ENCODE data around the gene CFAP53. TPM values are rescaled to one million over a fixed set of nuclear protein-coding genes. Genes with fewer than 3 reads are reported as not detected.

The CFAP53 gene
- total RNA-seq, 2 donors from 2014 or later: 0.37 to 0.66 TPM

DNA sequence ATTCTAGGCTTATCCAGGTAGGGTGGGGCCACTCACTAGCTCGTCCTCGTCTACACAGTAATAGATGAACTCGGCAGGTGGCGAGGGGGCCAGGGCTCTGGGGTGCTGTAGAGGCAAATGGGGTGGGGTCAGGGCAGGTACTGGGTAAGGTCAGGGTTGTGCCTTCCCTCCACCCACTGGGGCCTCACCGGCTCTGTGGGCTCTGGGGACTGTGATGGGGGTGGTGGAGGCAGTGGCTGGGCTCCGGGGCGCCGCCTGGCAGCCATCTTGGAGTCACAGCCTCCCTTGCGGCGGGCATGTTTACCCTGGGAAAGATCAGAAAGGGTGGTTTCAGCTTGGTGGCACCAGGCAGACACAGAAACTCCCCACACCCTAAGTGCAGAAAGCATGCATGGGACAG is 8.6 kb upstream of the CFAP53 start:
- H3K4me1 ChIP-seq (ENCODE audit: control insufficient read depth, insufficient read depth, low read length): no peaks in the 10 kb centered on the region
- no peaks in the 10 kb centered on the region for H3K27me3 ChIP-seq (ENCODE audit: control insufficient read depth, insufficient read depth, low read length, poor library complexity, severe bottlenecking)
- H3K9me3 ChIP-seq (ENCODE audit: control insufficient read depth, low read length): peaks cover 10% of the 10 kb centered on the region
- 96% methylated on average over 8 of the region's 10 CpGs; no CpG with 5 or more reads in 1 of the 2 experiments for WGBS, 2 experiments (ENCODE audit: insufficient coverage in 1 of 2, insufficient read length in 1 of 2)
- H3K27ac ChIP-seq (ENCODE audit: low read depth, low read length): no peak overlapping the region
- Mint-ChIP-seq H3K4me3 (no peak overlapping the region), H3K4me1 (peaks cover 18% of the 10 kb centered on the region), H3K27me3 (ENCODE audit: insufficient read depth) (no peaks in the 10 kb centered on the region), H3K27ac (no peak overlapping the region), H3K9me3 (no peaks in the 10 kb centered on the region), H3K36me3 (ENCODE audit: low read depth) (peaks cover 76% of the 10 kb centered on the region)
- DNase-seq: no peak
- TF ChIP-seq, protein P1, sequence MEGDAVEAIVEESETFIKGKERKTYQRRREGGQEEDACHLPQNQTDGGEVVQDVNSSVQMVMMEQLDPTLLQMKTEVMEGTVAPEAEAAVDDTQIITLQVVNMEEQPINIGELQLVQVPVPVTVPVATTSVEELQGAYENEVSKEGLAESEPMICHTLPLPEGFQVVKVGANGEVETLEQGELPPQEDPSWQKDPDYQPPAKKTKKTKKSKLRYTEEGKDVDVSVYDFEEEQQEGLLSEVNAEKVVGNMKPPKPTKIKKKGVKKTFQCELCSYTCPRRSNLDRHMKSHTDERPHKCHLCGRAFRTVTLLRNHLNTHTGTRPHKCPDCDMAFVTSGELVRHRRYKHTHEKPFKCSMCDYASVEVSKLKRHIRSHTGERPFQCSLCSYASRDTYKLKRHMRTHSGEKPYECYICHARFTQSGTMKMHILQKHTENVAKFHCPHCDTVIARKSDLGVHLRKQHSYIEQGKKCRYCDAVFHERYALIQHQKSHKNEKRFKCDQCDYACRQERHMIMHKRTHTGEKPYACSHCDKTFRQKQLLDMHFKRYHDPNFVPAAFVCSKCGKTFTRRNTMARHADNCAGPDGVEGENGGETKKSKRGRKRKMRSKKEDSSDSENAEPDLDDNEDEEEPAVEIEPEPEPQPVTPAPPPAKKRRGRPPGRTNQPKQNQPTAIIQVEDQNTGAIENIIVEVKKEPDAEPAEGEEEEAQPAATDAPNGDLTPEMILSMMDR (conservative IDR thresholded peaks at IDR 0.05): no peak
- no peak overlapping the region for H3K4me3 ChIP-seq (ENCODE audit: low read length)
- H3K9ac ChIP-seq (ENCODE audit: extremely low read depth, low read length, poor library complexity, severe bottlenecking): no peak overlapping the region
- H3K36me3 ChIP-seq (ENCODE audit: control insufficient read depth, insufficient read depth, low read length): peaks cover 86% of the 10 kb centered on the region

DNA sequence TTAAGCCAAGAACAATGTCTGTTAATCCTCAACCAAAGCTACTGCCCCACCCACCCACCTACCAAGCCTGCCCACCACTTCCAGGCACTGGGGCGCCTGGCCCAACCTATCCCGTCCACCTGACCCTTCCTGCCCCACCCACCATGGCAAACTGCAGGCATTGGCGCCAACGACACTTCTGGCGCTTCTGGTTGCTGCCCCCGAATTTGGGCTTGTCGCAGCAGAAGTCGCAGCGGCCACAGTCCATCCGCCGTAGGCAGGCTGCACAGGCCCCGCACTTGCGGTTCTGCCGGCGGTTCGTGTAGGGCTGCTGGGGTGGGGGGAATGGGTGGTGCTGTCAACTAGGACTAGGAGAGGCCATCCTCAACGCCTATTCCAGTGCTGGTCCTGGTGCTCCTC is 7.7 kb upstream of the CFAP53 start:
- H3K27ac Mint-ChIP-seq: no peak overlapping the region
- H3K36me3 ChIP-seq (ENCODE audit: control insufficient read depth, insufficient read depth, low read length): peaks cover 87% of the 10 kb centered on the region
- no peaks in the 10 kb centered on the region for H3K4me1 ChIP-seq (ENCODE audit: control insufficient read depth, insufficient read depth, low read length)
- no peak overlapping the region for H3K4me3 Mint-ChIP-seq
- no peaks in the 10 kb centered on the region for H3K27me3 Mint-ChIP-seq (ENCODE audit: insufficient read depth)
- no peak for DNase-seq
- no peaks in the 10 kb centered on the region for H3K27me3 ChIP-seq (ENCODE audit: control insufficient read depth, insufficient read depth, low read length, poor library complexity, severe bottlenecking)
- TF ChIP-seq, protein P1 (conservative IDR thresholded peaks at IDR 0.05): no peak
- H3K4me1 Mint-ChIP-seq: peaks cover 15% of the 10 kb centered on the region
- no peak overlapping the region for H3K9ac ChIP-seq (ENCODE audit: extremely low read depth, low read length, poor library complexity, severe bottlenecking)
- no peaks in the 10 kb centered on the region for H3K9me3 Mint-ChIP-seq
- H3K27ac ChIP-seq (ENCODE audit: low read depth, low read length): no peak overlapping the region
- WGBS, 2 experiments (ENCODE audit: insufficient coverage in 1 of 2, insufficient read length in 1 of 2): 97 to 98% methylated on average over 17 of the region's 17 CpGs
- H3K4me3 ChIP-seq (ENCODE audit: low read length): no peak overlapping the region
- peaks cover 5% of the 10 kb centered on the region for H3K9me3 ChIP-seq (ENCODE audit: control insufficient read depth, low read length)
- H3K36me3 Mint-ChIP-seq (ENCODE audit: low read depth): peaks cover 80% of the 10 kb centered on the region

DNA sequence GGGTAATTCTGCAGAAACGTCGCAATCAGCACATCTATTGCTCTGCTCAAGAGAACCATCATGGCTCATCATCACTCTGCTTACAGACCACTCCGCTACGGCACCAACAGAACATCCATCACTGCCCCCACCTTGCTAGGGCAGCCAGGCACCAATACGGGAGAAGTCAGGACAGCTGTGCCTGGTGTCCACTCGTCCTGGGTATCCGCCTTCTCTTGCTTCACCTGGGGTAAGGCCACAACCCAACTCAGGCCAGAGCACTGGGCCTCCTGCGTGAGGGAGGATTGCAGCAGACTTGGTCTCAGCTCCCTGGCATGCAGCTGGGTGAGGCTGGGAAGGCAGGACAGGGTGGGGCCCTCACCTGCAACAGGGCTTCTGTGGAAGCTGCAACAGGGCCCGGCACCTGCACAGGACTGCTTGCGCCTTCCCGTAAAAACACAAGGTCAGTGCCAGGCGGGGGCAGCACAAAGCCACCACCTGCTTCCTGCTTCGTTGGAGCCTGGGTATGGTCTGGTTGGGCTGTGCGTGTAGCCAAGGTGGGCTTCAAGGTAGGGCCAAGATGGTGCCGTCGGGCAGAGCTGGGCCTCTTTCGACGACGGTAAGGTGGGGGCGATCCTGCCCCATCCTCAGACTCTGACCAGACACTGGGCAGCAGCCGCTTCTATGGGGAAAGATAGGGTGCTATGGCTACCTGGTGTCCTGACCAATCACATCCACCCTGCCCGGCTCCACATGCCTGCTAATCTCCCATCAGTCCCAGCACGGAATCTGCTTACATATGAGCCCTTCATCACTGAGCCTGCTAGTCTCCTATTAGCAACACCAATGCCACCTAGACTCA is 7.1 kb upstream of the CFAP53 start:
- H3K36me3 Mint-ChIP-seq (ENCODE audit: low read depth): peaks cover 78% of the 10 kb centered on the region
- Histone ChIP-seq H3K4me1 (ENCODE audit: control insufficient read depth, insufficient read depth, low read length) (no peaks in the 10 kb centered on the region), H3K4me3 (ENCODE audit: low read length) (no peak overlapping the region), H3K9ac (ENCODE audit: extremely low read depth, low read length, poor library complexity, severe bottlenecking) (no peak overlapping the region), H3K9me3 (ENCODE audit: control insufficient read depth, low read length) (no peaks in the 10 kb centered on the region), H3K36me3 (ENCODE audit: control insufficient read depth, insufficient read depth, low read length) (peaks cover 86% of the 10 kb centered on the region), H3K27me3 (ENCODE audit: control insufficient read depth, insufficient read depth, low read length, poor library complexity, severe bottlenecking) (no peaks in the 10 kb centered on the region), H3K27ac (ENCODE audit: low read depth, low read length) (no peak overlapping the region)
- DNase-seq: no peak
- TF ChIP-seq, protein P1 (conservative IDR thresholded peaks at IDR 0.05): no peak
- peaks cover 16% of the 10 kb centered on the region for H3K4me1 Mint-ChIP-seq
- H3K9me3 Mint-ChIP-seq: no peaks in the 10 kb centered on the region
- no peaks in the 10 kb centered on the region for H3K27me3 Mint-ChIP-seq (ENCODE audit: insufficient read depth)
- WGBS, 2 experiments (ENCODE audit: insufficient coverage in 1 of 2, insufficient read length in 1 of 2): 93 to 97% methylated on average over 14 to 23 of the region's 23 CpGs
- no peak overlapping the region for H3K4me3 Mint-ChIP-seq
- no peak overlapping the region for H3K27ac Mint-ChIP-seq
